K562 (cell line): ENCODE results near the gene DNAJC6. TPM values are rescaled to one million over a fixed set of nuclear protein-coding genes. Genes with fewer than 3 reads are reported as not detected.

ENCODE experiments used
- ARID1B ChIP-seq: fragments of 450-650 bp; IDR thresholded peaks from 2 replicates; pipeline ENCODE4 v1.6.1; 2016; ENCODE audit warnings: antibody characterized with exemption, mild to moderate bottlenecking, inconsistent platforms
- BCLAF1 ChIP-seq, 2 experiments: fragments of 450-650 bp in 1 of 2; IDR thresholded peaks; 2 replicates each; pipeline ENCODE4 v1.6.1; 2011 to 2017; ENCODE audit warnings: low read depth in 2 of 2, antibody characterized with exemption in 1 of 2, borderline replicate concordance in 1 of 2, low read length in 1 of 2, mild to moderate bottlenecking in 1 of 2, mixed read lengths in 1 of 2; ENCODE audit not compliant: control insufficient read depth in 1 of 2
- CBX8 ChIP-seq: fragments of 200-600 bp; sonication (generic); IDR thresholded peaks from 2 replicates; pipeline ENCODE4 v1.6.1; 2012; ENCODE audit warnings: borderline replicate concordance, mixed run types, low read depth, mild to moderate bottlenecking, moderate library complexity, mixed read lengths, low read length, control low read depth, inconsistent platforms; ENCODE audit not compliant: poor library complexity, severe bottlenecking; ENCODE audit errors: extremely low read depth
- FOSL1 ChIP-seq: fragments of 200-800 bp; sonication (Bioruptor generic); conservative IDR thresholded peaks from 2 replicates; pipeline ENCODE4 v1.6.1; 2016; ENCODE audit warnings: missing genetic modification characterization, missing compliant biosample characterization
- FOXA3 ChIP-seq, 2 experiments: fragments of 450-650 bp in 1 of 2; sonication (generic) in 1 of 2; formaldehyde crosslinking; IDR thresholded peaks in 1 of 2; conservative IDR thresholded peaks in 1 of 2; 2 replicates each; pipeline versions ENCODE4 v1.4.0 to v1.8.0; 2020 to 2022; ENCODE audit warnings: mild to moderate bottlenecking in 2 of 2, missing genetic modification reagents in 1 of 2
- GTF3C2 ChIP-seq: IDR thresholded peaks from 3 replicates; pipeline ENCODE4 v1.6.1; 2011; ENCODE audit warnings: borderline replicate concordance, mild to moderate bottlenecking, moderate library complexity; ENCODE audit not compliant: insufficient read length; ENCODE audit errors: extremely low read depth
- HDAC6 ChIP-seq: IDR thresholded peaks from 2 replicates; pipeline ENCODE4 v1.6.1; 2012; ENCODE audit warnings: low read depth, mild to moderate bottlenecking, control low read depth, inconsistent platforms, low read length, moderate library complexity
- HMBOX1 ChIP-seq: sonication (generic); IDR thresholded peaks from 2 replicates; pipeline ENCODE4 v1.6.1; 2016
- JUND ChIP-seq, 2 experiments: IDR thresholded peaks; 2 replicates in 1 of 2; 3 replicates in 1 of 2; pipeline ENCODE4 v1.6.1; 2011; ENCODE audit warnings: borderline replicate concordance in 2 of 2, low read depth in 2 of 2, low read length in 2 of 2, improper control_type of control experiment in 1 of 2, missing biosample characterization in 1 of 2, missing genetic modification characterization in 1 of 2, missing genetic modification reagents in 1 of 2
- PRDM10 ChIP-seq: fragments of 450-650 bp; IDR thresholded peaks from 2 replicates; pipeline ENCODE4 v1.6.1; 2018; ENCODE audit not compliant: partially characterized antibody
- TFAP4 ChIP-seq: sonication (generic); formaldehyde crosslinking; IDR thresholded peaks from 2 replicates; pipeline ENCODE4 v1.8.0; 2022; ENCODE audit warnings: missing genetic modification reagents, mild to moderate bottlenecking, moderate library complexity, borderline replicate concordance
- ZC3H11A ChIP-seq: IDR thresholded peaks from 2 replicates; pipeline ENCODE4 v1.6.1; 2012; ENCODE audit warnings: low read depth, low read length, improper control_type of control experiment
- polyA plus RNA-seq, 8 experiments: library from polyadenylated mRNA; depleted of rRNA in 4 of 8; stranded (reverse) in 5 of 8; unstranded in 3 of 8; fragments of >200 nt; fragmentation: Nextera tagmentation in 2 of 8; fragmentation: Illumina TruSeq in 1 of 8; extraction: Ambion mirVana in 2 of 8; extraction: Trizol in 1 of 8; gene quantifications; 2 replicates each; pipeline versions ENCODE4 v1.2.1 to v1.2.3, GENCODE V29; 2011 to 2014; ENCODE audit warnings: inconsistent platforms in 1 of 8, missing spikeins in 1 of 8
- total RNA-seq, 7 experiments: library from RNA; depleted of rRNA in 6 of 7; stranded (reverse); fragments of >200 nt in 6 of 7; fragmentation: Illumina TruSeq in 2 of 7; extraction: Trizol in 2 of 7; gene quantifications; 2 replicates each; pipeline versions ENCODE4 v1.2.1 to v1.2.3, GENCODE V29; 2011 to 2021; ENCODE audit warnings: low replicate concordance in 1 of 7

Gene DNAJC6
- total and polyA plus RNA-seq, 9 of the 15 experiments (the other 6 are each of a cell fraction or from before 2014, with no cell fraction given): 6.7 to 78.7 (median 28.0) TPM

GRCh38 chr1:65279070-65279779 lies 30.1 kb upstream of the DNAJC6 start (continued):
- no peak for TF ChIP-seq PRDM10
- no peak for TF ChIP-seq HDAC6
- TF ChIP-seq TFAP4: peak; percentile 61
- no peak for TF ChIP-seq ZC3H11A
- no peak for TF ChIP-seq FOXA3 (CRISPR knock-in tag; conservative IDR thresholded peaks at IDR 0.05 in 1 of 2, IDR thresholded peaks at IDR 0.05 in 1 of 2)
- peak; percentile 77 for TF ChIP-seq ARID1B
- TF ChIP-seq JUND (IDR thresholded peaks at IDR 0.05; ENCODE audit: borderline replicate concordance, low read depth, low read length): 0 out of 2 replicates have a peak, but pooled peaks have one; percentile 2
- no peak for TF ChIP-seq JUND (tag; IDR thresholded peaks at IDR 0.05; ENCODE audit: borderline replicate concordance, low read depth, low read length)
- no peak for TF ChIP-seq BCLAF1 (IDR thresholded peaks at IDR 0.05; ENCODE audit: borderline replicate concordance in 1 of 2, control insufficient read depth in 1 of 2, low read depth in 2 of 2, low read length in 1 of 2)
- TF ChIP-seq GTF3C2: no peak
- no peak for TF ChIP-seq CBX8
- no peak for TF ChIP-seq FOSL1
- TF ChIP-seq HMBOX1: no peak
